ENCODE results near the gene GPATCH2. TPM values are rescaled to one million over a fixed set of nuclear protein-coding genes. Genes with fewer than 3 reads are reported as not detected.
"Not testable (repeated sequence)": the region's sequence is repeated elsewhere in the genome, so short reads cannot be mapped to it uniquely, and the experiment has no call there.

The GPATCH2 gene
- polyA plus RNA-seq, 3 donors, result 1.8 to 6.3 (median 3.3) TPM

GRCh38 chr1:217590598-217590997, 40.3 kb downstream of the GPATCH2 start:
- 82 to 94% (median 89%) methylated on average over 2 of the region's 2 CpGs for WGBS, 3 donors
- H3K27ac ChIP-seq (ENCODE audit: low read depth, low read length), result no peak overlapping the region

GRCh38 chr1:217586586-217586985, 44.3 kb downstream of the GPATCH2 start:
- WGBS, 3 donors, result 78 to 85% (median 84%) methylated on average over 4 of the region's 4 CpGs
- no peak overlapping the region for H3K27ac ChIP-seq (ENCODE audit: low read depth, low read length)

- 58 to 96% (median 61%) methylated on average over 2 of the region's 2 CpGs for WGBS, 3 donors
These were observed 45.3 kb downstream of the GPATCH2 start for GRCh38 chr1:217585577-217585976.

DNA sequence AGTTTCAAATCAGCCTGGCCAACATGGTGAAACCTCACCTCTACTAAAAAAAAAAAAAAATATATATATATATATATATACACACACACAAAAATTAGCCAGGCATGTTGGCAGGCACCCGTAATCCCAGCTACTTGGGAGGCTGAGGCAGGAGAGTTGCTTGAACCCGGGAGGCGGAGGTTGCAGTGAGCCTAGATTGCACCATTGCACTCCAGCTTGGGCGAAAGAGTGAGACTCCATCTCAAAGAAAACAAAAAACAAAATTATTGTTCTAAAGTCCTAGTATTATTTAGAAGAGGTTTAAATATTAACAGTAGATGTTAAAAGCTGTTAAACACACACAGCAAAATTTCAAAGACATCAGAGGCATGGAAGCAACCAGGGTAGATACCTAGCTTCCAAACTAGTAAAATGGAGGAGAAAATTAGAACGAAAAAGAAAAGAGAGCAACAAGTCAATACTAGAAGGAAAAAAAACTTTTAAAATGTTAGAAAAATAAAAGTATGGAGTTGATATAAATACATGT, 46.5 kb downstream of the GPATCH2 start:
- WGBS, 3 donors, result 94 to 99% (median 98%) methylated on average over 5 of the region's 5 CpGs
- H3K27ac ChIP-seq (ENCODE audit: low read depth, low read length), result not testable (repeated sequence)

More at GRCh38 chr1:217585577-217585976, 45.3 kb downstream of the GPATCH2 start:
- H3K27ac ChIP-seq (ENCODE audit: low read depth, low read length), result no peak overlapping the region

DNA sequence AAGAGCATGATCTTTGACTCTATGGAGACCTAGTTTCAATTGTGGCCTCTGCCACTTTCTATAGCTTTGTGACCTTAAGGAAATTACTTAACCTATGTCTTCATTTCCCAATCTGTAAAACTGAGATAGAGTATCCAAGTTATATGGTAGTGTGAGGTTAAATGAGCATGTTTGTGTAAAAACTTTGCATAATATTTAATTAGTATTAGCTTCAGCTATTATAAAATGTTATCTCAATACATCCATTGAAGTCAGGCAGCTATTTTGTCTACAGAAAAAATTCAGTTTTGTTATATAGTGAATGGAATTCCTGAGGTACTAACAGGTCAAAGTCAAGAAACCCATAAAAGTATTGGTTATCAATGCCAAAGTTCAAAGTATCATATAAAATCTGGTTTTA, 53.6 kb downstream of the GPATCH2 start:
- no peak overlapping the region for H3K27ac ChIP-seq (ENCODE audit: low read depth, low read length)

- H3K27ac ChIP-seq (ENCODE audit: low read depth, low read length), result no peak overlapping the region
- 70 to 96% (median 89%) methylated on average over 6 of the region's 6 CpGs for WGBS, 3 donors
These were observed 56.5 kb downstream of the GPATCH2 start for GRCh38 chr1:217574265-217574949.

- 61 to 80% (median 73%) methylated on average over 2 of the region's 2 CpGs for WGBS, 3 donors
- no peak overlapping the region for H3K27ac ChIP-seq (ENCODE audit: low read depth, low read length)
These were observed 61.9 kb downstream of the GPATCH2 start for GRCh38 chr1:217569021-217569420.

GRCh38 chr1:217568200-217568599, 62.7 kb downstream of the GPATCH2 start:
- 93 to 96% (median 94%) methylated on average over 4 of the region's 4 CpGs for WGBS, 3 donors
- H3K27ac ChIP-seq (ENCODE audit: low read depth, low read length), result no peak overlapping the region

DNA sequence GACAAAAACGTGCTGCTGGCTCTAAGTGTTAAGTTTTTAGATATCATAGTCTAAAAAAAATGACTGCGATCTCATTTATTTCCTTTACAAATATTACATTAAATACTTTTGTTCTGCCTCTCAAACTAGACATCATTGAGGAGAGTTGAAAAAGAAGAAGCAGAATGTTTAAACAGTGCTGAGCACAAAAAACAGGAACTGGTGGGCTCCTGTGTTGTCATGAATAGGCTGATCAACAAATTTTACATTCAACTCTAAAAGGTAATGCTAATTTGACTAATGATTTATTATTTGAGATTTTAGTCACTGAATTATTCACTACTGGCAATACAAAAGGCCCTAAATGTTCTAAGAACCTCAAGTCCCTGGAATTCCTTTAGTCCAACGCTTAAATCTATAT, 66.1 kb downstream of the GPATCH2 start:
- WGBS, 3 donors, result 90 to 92% (median 90%) methylated on average over 3 of the region's 3 CpGs
- no peak overlapping the region for H3K27ac ChIP-seq (ENCODE audit: low read depth, low read length)

DNA sequence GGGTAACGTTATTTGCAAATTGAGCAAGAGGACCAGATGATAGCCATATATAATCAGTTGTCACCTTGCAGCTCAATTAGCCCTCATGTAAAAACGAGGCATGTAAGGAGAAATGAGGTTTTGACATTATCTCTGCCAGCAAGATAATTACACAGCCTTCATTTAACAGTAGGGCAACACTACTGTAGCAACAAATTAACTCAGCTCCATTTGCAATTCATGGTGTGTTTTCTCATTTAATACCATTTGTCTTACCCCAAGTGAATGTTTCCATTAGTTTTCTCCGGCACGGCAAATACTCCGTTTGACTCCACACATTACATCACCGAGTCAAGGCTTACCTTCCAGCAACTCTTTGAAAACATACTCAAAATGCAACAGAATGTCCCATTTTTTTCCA, 66.7 kb downstream of the GPATCH2 start:
- no peak overlapping the region for H3K27ac ChIP-seq (ENCODE audit: low read depth, low read length)
- WGBS, 3 donors, result 76 to 86% (median 77%) methylated on average over 6 of the region's 6 CpGs

GRCh38 chr1:217563179-217563578, 67.7 kb downstream of the GPATCH2 start:
- H3K27ac ChIP-seq (ENCODE audit: low read depth, low read length), result no peak overlapping the region

- H3K27ac ChIP-seq (ENCODE audit: low read depth, low read length), result no peak overlapping the region
- 88 to 91% (median 89%) methylated on average over 4 of the region's 4 CpGs for WGBS, 3 donors
These were observed 68.5 kb downstream of the GPATCH2 start for GRCh38 chr1:217562229-217562878.

DNA sequence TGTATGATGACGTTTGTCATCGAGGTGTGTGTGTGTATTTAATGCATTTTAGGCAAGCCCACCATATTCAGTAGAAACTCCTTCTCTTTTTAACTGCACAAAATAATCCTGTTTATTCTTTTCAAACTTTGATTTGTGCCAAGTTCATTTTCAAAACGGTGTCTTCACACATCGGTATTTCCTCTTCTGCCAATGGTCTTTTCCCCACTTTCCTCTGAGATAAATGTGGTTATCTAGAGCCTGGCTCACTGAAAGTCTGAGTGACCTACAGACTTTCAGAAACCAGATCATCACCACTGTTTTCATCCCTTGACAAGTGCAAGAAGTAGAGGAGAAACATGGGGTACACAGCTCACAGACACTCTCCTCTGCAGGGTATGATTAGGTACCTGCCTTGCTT, 69.4 kb downstream of the GPATCH2 start:
- H3K27ac ChIP-seq (ENCODE audit: low read depth, low read length), result no peak overlapping the region
- WGBS, 3 donors, result 78 to 83% (median 79%) methylated on average over 4 of the region's 4 CpGs

DNA sequence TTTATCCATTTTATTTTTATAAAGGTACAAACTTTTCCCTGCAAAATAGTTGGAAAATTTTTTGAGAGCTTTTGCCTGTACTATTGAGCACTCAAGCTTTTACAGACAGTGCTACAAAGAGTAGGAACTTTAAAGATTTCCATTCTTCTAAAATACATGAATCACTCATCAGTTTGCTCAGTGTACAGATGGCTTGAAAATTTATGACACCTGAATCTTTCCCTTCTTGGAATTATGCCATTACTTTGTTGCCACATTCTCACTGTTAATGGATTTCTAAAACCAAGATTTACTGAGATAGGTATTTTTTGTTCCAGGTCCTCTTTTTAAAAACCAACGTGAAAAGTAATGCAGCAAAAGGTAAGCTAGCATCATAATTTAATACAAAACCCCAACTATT, 76.0 kb downstream of the GPATCH2 start:
- WGBS, 3 donors, result 63 to 76% (median 68%) methylated on average over 1 of the region's 1 CpG
- H3K27ac ChIP-seq (ENCODE audit: low read depth, low read length), result no peak overlapping the region

- no peak overlapping the region for H3K27ac ChIP-seq (ENCODE audit: low read depth, low read length)
- 94 to 97% (median 95%) methylated on average over 6 of the region's 6 CpGs for WGBS, 3 donors
These were observed 76.9 kb downstream of the GPATCH2 start for GRCh38 chr1:217553949-217554509.

DNA sequence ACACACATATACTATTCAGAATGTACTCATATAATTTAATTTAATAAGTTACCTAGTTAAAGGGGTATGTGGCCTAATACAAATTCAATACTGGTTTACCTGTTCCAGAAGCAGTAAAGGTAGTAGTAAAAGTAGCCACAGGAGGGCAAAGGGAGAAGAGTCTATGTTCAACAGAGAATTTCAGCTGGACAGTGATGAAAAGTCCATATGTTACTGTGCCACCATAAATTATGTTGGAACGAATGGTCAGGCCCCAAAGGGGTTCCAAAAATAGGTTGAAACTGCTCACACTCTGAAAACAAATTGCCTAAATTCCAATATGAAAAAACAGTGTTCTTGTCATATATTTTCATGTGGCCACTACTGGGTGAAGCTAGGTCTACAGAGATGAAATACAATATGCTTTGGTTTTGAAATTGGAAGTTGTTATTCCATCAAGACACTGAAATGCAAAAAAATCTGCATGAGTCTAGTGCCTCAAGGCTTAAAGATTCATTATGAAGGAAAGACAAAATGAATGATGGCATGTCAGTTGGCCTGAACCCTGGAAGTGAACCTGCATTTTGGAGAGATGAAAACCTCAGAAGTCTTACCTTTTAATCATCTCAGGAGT, 78.4 kb downstream of the GPATCH2 start:
- no peak overlapping the region for H3K27ac ChIP-seq (ENCODE audit: low read depth, low read length)

DNA sequence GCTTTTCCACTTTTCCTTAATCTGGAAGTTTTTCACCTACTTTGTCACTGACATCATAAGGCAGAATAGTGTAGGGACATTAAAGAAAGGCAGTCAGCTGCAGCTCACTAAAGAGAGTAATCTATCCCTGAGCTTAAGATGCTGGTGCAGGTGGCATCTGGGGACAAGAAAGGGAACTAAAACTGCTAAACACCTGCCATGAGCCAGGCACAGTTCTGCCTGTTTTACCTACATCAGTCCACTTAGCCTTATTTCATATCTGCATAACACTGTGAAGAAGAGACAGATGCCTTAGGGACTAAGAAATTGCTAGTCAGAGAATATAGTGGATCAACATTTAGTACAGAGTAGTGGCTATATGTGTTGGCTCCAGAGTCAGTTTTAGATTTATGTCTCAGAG, 88.1 kb downstream of the GPATCH2 start:
- H3K27ac ChIP-seq (ENCODE audit: low read depth, low read length), result no peak overlapping the region

More for the DNA sequence above, 78.4 kb downstream of the GPATCH2 start:
- 49 to 72% (median 66%) methylated on average over 1 of the region's 1 CpG for WGBS, 3 donors

DNA sequence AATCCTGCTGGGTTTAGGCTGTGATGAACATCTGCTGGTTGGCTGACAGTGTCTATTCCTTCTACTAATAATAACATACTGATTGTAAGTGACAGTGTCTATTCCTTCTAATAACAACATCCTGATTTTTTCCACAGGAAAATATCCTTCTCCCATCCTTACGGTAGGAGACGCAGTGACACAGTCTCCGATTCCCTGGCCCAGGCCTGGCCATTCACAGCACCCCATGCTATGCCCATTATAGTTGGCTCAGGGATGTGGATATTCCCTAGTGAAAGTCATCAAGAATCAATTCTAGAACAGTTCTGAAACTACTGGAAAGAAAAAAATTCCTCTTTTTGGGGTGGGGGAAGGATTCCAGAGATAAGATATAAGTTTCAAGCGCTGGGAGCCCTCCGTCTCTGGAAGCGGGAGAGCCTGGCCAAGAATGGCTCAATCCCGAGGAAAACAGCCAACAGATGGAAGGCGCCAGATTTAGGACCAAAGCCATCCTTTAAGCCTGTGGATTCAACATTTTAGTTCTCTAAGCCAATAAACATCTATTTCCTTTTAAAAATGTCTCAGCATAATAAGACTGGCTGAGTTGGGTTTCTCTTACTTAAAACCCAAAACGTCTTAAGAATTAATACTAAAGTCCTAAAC, 88.6 kb downstream of the GPATCH2 start:
- 78 to 94% (median 80%) methylated on average over 9 of the region's 9 CpGs for WGBS, 3 donors

DNA sequence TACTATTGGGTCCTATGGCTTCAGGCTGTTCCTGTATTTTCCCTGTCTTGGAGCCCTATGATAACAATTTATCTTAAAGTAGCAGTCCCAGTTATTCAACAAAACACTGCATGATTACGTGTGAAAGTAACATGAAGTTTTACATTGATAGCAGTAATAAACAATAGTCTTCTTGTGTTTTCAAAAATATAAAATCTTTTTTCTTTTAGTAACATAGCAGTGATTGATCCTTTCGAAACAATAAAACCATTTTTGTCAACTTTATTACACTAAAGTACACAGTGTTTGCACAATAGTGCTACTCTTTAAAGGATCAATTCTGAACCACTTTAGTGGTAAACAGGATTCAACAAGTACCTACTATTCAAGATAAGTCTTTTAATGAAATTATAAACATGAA, 90.6 kb downstream of the GPATCH2 start:
- 62 to 90% (median 89%) methylated on average over 2 of the region's 2 CpGs for WGBS, 3 donors
- no peak overlapping the region for H3K27ac ChIP-seq (ENCODE audit: low read depth, low read length)

More for the DNA sequence above, 88.6 kb downstream of the GPATCH2 start:
- no peak overlapping the region for H3K27ac ChIP-seq (ENCODE audit: low read depth, low read length)

All from adipose tissue (tissue), 3 donors.